HG03571 (cell line): ENCODE data around the gene PHRF1.

ENCODE experiments used
- ATAC-seq: cut with Tn5 transposase; IDR thresholded peaks from one replicate; pipeline ENCODE4 v1.9.1; 2021; ENCODE audit not compliant: unreplicated experiment

The PHRF1 gene

GRCh38 chr11:595400-595799 is 19.1 kb downstream of the PHRF1 start:
- ATAC-seq, result no peak

DNA sequence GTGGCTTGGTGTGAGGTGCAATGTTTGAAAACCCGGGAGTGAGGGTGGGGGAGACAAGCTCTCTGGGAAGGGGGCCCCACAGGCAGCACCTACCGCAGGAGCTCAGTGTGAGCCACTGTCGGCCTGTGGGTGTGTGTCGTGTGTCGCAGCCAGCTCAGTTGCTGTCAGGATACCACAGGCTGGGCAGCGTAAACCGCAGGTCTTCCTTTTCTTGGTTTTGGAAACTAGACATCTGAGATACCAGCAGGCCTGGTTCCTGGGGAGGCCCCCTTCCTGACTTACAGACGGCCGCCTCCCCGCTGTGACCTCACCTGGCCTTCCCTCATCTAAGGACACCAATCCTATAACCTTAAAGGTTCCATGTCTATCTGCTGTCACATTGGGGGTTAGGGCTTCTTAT is 20.1 kb downstream of the PHRF1 start:
- no peak for ATAC-seq

DNA sequence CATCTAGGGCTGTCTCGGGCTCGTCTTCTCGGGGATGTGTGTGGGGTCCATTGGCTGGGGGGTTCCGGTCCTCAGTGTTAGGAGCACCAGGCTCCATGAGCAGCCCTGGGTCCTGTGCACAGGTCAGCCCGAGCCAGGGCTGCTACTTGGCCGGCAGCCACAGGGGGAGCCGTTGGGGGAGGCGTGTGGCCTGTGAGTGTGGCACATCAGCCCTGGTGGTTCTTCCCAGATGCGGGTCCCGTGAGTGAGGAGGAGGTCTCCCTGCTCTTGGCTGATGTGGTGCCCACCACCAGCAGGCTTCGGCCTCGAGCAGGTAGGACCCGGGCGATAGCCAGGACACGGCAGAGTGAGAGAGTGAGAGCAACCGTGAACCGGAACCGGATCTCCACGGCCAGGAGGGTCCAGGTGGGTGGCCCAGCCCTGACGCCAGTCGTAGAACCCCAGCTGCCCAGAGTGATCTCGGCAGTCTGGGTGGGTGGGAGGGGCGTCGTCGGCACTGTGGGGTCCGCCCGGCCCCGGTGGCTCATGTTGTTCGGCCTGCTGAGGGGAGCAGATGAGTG is 21.0 kb downstream of the PHRF1 start:
- no peak for ATAC-seq

- ATAC-seq, result no peak
Measured at GRCh38 chr11:598005-598680, 21.9 kb downstream of the PHRF1 start.

DNA sequence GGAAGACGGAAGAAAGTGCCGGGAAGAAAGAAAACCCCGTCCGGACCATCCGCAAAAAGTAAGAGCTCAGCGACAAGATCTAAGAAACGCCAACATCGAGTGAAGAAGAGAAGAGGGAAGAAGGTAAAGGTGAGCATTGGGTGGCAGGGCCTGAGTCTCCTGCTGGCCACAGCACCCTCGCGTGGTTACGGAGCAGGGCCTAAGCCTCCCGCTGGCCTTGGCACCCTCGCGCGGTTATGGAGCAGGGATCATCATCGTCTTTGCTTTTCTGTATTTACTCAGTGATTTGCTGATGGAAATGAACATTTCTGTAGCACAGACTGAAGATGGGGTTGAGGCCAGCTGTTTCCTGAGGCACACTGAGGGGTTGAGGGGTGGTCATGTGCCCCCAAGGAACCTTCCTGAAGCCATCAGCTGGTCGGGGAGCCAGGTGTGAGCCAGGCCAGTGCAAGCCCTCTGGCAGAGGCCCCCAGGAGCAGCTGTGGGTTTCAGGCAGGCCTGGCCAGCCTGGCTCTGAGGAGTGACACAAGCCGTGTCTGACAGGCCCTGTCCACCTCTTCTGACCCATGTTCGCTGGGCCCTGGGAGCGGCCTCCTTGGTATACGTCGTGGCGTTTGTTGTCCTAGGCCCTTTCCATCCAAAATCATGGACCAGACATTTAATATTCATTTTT is 25.4 kb downstream of the PHRF1 start:
- ATAC-seq, result no peak

DNA sequence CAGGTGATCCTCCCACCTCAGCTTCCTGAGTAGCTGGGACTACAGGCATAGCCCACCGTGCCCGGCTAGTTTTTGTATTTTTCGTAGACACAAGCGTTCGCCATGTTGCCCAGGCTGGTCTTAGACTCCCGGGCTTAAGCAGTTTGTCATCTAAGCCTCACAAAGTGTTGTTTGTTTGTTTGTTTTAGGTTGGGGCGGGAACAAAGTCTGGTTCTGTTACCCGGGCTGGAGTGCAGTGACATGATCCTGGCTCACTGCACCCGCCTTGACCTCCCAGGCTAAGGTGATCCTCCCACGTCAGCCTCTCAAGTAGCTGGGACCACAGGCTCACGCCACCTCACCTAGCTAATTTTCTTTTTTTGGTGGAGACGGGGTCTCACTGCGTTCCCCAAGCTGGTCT is 26.9 kb downstream of the PHRF1 start:
- no peak for ATAC-seq

DNA sequence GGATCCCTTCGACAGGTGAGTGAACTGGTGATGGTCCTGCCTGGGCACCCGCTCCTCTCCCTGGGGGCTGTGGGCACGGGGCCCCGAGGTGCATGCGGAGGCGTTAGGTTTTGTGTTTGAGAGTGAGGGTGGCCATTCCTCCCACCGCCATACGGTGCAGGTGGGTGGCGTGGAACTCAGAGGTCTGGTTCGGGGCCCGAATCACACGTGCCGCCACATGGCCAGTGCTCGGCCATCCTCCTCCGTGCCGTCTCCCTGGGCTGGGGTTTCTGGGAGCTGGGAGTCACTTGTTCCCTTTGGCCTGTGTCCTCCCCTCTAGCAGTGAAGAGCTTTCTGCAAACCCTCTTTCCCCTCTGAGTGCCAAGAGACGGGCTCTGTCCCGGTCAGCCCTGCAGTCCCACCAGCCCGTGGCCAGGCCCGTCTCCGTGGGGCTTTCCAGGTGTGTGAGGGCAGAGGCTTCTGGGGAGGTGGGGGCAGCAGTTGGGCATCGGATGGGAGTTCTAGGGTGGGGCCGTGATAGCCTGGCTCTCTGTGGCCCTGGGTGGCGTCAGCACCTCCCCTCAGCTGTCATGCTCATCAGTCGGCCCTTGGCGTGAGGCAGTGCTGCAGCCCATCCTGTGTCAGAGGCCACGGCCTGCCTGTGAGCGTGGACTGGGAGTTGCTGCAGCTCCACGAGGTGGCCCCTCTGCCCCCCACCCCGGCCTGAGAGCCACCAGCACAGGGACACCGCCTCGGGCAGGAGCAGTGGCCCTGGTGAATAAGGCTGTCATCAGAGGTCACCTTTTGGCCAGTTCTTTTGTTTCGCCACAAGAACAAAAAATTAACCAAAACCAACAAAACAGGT is 29.2 kb downstream of the PHRF1 start:
- no peak for ATAC-seq

- ATAC-seq, result no peak
Measured at GRCh38 chr11:606245-606644, 30.0 kb downstream of the PHRF1 start.

DNA sequence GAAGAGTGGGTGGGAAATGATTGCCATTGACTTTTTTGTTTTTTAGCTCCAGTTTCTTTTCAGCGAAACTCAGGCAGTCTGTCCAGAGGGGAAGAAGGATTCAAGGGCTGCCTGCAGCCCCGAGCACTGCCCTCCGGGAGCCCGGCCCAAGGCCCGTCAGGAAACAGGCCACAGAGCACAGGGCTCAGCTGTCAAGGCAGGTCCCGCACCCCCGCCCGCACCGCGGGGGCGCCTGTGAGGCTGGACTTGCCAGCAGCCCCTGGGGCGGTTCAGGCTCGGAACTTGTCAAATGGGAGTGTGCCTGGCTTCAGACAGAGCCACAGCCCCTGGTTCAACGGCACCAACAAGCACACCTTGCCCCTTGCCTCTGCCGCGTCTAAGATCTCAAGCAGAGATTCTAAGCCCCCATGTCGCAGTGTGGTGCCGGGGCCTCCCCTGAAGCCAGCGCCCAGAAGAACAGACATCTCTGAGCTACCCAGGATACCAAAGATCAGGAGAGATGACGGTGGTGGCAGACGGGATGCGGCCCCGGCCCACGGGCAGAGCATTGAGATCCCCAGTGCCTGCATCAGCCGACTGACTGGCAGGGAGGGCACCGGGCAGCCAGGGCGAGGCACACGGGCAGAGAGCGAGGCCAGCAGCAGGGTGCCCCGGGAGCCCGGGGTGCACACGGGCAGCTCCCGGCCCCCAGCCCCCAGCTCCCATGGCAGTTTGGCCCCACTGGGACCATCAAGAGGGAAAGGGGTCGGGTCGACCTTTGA is 30.9 kb downstream of the PHRF1 start:
- ATAC-seq, result no peak

GRCh38 chr11:607971-608659 is 31.8 kb downstream of the PHRF1 start:
- ATAC-seq, result no peak

DNA sequence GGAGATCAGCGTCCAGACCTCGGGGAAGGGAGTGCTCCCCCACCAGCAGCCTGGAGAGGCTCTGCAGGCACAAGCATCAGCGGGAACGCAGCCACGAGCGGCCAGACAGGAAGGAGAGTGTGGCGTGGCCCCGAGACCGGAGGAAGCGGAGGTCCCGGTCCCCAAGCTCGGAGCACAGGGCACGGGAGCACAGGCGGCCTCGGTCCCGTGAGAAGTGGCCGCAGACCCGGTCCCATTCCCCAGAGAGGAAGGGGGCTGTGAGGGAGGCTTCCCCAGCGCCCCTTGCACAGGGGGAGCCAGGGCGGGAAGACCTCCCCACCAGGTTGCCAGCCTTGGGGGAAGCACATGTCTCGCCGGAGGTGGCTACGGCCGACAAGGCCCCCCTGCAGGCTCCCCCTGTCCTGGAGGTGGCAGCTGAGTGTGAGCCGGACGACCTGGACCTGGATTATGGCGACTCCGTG is 32.6 kb downstream of the PHRF1 start:
- ATAC-seq, result no peak

GRCh38 chr11:609341-609811 is 33.1 kb downstream of the PHRF1 start:
- ATAC-seq, result no peak

- no peak for ATAC-seq
Measured at GRCh38 chr11:610146-610801, 34.0 kb downstream of the PHRF1 start.

DNA sequence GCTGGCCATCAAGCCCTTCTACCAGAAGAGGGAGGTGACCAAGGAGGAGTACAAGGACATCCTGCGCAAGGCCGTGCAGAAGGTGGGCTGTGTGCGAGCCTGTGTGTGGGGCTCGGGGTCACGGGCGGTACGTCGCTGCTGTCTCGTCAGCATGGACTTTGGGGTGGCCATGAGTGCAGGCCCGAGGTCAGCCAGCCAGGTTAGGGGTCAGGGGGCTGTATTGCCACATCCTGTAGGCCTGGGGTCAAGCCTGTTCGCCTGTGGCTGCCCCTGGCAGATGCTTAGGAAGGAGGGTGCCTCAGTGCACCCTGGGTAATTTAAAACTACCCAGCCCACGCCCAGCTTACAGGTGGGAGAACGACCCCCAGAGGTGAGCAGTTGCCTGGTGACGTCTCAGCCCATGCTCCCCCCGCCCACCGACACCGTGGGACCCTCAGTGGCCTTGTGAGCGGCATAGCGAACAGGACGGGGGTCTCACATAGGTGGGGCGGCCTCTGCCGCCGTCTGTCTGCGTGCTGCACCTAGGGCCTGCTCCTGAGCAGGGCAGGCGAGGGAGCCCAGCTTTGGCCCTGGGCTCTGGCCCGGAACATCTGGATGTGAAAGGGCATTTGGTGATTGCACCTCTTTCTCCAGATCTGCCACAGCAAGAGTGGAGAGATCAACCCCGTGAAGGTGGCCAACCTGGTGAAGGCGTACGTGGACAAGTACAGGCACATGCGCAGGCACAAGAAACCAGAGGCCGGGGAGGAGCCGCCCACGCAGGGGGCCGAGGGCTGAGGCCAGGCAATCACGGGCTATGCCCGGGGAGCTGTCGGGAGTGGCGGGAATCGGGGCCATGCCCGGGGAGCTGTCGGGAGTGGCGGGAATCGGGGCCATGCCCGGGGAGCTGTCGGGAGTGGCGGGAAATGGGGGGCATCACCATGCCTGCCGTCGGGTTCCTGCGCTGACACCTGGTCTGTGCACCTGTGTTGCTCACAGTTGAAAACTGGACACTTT is 35.0 kb downstream of the PHRF1 start:
- ATAC-seq, result no peak

- no peak for ATAC-seq
Measured at GRCh38 chr11:612201-612960, 36.1 kb downstream of the PHRF1 start.

DNA sequence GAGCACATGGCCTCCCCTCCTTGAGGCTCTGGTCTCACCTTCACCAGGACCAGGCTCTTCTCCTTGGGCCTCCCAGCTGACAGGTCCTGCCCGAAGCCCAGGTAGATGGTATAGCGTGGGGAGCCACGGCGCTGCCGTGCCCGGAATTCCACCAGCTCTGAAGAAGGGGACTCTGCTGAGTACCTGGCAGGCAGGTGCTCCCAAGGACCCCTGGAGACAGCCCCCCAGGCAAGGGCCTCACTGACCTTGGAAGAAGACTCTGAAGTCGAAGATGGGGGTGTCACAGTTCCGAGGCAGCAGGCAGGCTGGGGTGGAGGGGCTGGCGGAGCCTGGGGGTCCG is 36.7 kb downstream of the PHRF1 start:
- ATAC-seq, result no peak

GRCh38 chr11:613369-613968 is 37.2 kb downstream of the PHRF1 start:
- ATAC-seq, result no peak
